GM12878 (cell line): ENCODE results near the gene LEUTX. TPM values are rescaled to one million over a fixed set of nuclear protein-coding genes. Genes with fewer than 3 reads are reported as not detected.

Experiments
- ASH2L ChIP-seq: fragments of 300-600, 200-600 bp; sonication (generic); IDR thresholded peaks from 2 replicates; pipeline ENCODE4 v1.6.1; 2017; ENCODE audit warnings: low read depth, mild to moderate bottlenecking, borderline replicate concordance
- ATF2 ChIP-seq: IDR thresholded peaks from 2 replicates; pipeline ENCODE4 v1.6.1; 2012; ENCODE audit warnings: low read length, inconsistent platforms
- ATF7 ChIP-seq: fragments of 450-650 bp; IDR thresholded peaks from 2 replicates; pipeline ENCODE4 v1.6.1; 2016; ENCODE audit warnings: low read depth, mild to moderate bottlenecking
- BHLHE40 ChIP-seq, 2 experiments: fragments of 450-650 bp in 1 of 2; IDR thresholded peaks; 2 replicates each; pipeline ENCODE4 v1.6.1; 2011 to 2017; ENCODE audit warnings: low read depth in 2 of 2, borderline replicate concordance in 1 of 2, improper control_type of control experiment in 1 of 2, low read length in 1 of 2, mild to moderate bottlenecking in 1 of 2
- CHD2 ChIP-seq: IDR thresholded peaks from 2 replicates; pipeline ENCODE4 v1.6.1; 2011; ENCODE audit warnings: low read depth, low read length, improper control_type of control experiment, borderline replicate concordance
- IKZF2 ChIP-seq, 2 experiments: fragments of 450-650 bp; IDR thresholded peaks; 2 replicates each; pipeline ENCODE4 v1.6.1; 2017; ENCODE audit warnings: mild to moderate bottlenecking in 2 of 2, moderate library complexity in 2 of 2
- KLF5 ChIP-seq: fragments of 450-650 bp; IDR thresholded peaks from 2 replicates; pipeline ENCODE4 v1.6.1; 2014; ENCODE audit warnings: mild to moderate bottlenecking; ENCODE audit not compliant: partially characterized antibody
- MEF2A ChIP-seq: IDR thresholded peaks from 2 replicates; pipeline ENCODE4 v1.6.1; 2011; ENCODE audit warnings: low read depth, mild to moderate bottlenecking, low read length, moderate library complexity; ENCODE audit not compliant: insufficient read depth
- MTA2 ChIP-seq: fragments of 450-650 bp; IDR thresholded peaks from 2 replicates; pipeline ENCODE4 v1.6.1; 2016; ENCODE audit warnings: low read depth, mild to moderate bottlenecking, moderate library complexity
- NFYB ChIP-seq: IDR thresholded peaks from 2 replicates; pipeline ENCODE4 v1.6.1; 2011; ENCODE audit warnings: low read depth, mild to moderate bottlenecking, low read length, improper control_type of control experiment, moderate library complexity; ENCODE audit not compliant: insufficient read depth
- PAX5 ChIP-seq: IDR thresholded peaks from 2 replicates; pipeline ENCODE4 v1.6.1; 2011; ENCODE audit warnings: low read depth, low read length, borderline replicate concordance
- PKNOX1 ChIP-seq: fragments of 450-650 bp; IDR thresholded peaks from 2 replicates; pipeline ENCODE4 v1.6.1; 2016; ENCODE audit warnings: mild to moderate bottlenecking
- POLR2A ChIP-seq: IDR thresholded peaks from 2 replicates; pipeline ENCODE4 v1.6.1; 2011; ENCODE audit warnings: low read depth, mild to moderate bottlenecking, low read length
- POU2F2 ChIP-seq: IDR thresholded peaks from 3 replicates; pipeline ENCODE4 v1.6.1; 2011; ENCODE audit warnings: low read depth, mild to moderate bottlenecking, low read length, borderline replicate concordance
- SMC3 ChIP-seq: IDR thresholded peaks from 2 replicates; pipeline ENCODE4 v1.6.1; 2011; ENCODE audit warnings: low read length, improper control_type of control experiment, borderline replicate concordance
- SPI1 ChIP-seq: IDR thresholded peaks from 2 replicates; pipeline ENCODE4 v1.6.1; 2011; ENCODE audit warnings: low read depth, mild to moderate bottlenecking, low read length, moderate library complexity, borderline replicate concordance; ENCODE audit not compliant: insufficient read depth
- TCF12 ChIP-seq: IDR thresholded peaks from 2 replicates; pipeline ENCODE4 v1.6.1; 2011; ENCODE audit warnings: low read depth, mild to moderate bottlenecking, low read length
- polyA plus RNA-seq, 11 experiments: library from polyadenylated mRNA; depleted of rRNA in 4 of 11; unstranded in 6 of 11; stranded (reverse) in 5 of 11; fragments of >200 nt; fragmentation: Nextera tagmentation in 4 of 11; fragmentation: Illumina TruSeq in 1 of 11; extraction: Ambion mirVana in 4 of 11; extraction: Trizol in 1 of 11; gene quantifications; 1 replicate in 1 of 11; 2 replicates in 10 of 11; pipeline versions ENCODE4 v1.2.1 to v1.2.3, GENCODE V29; 2011 to 2016; ENCODE audit warnings: inconsistent platforms in 2 of 11, missing spikeins in 2 of 11, low read depth in 1 of 11
- total RNA-seq, 4 experiments: library from RNA; depleted of rRNA in 3 of 4; stranded (reverse); fragments of >200 nt in 3 of 4; fragmentation: Illumina TruSeq in 1 of 4; extraction: Trizol in 1 of 4; gene quantifications; 2 replicates each; pipeline versions ENCODE4 v1.2.1 to v1.2.3, GENCODE V29; 2013 to 2021

Gene LEUTX
- total and polyA plus RNA-seq, 10 of the 15 experiments (the other 5 are each of a cell fraction or from before 2014, with no cell fraction given) = 0.29 to 0.46 (median 0.40) TPM; not detected in 4

- TF ChIP-seq PAX5 (0 out of 2 replicates have a peak, but pooled peaks have one; percentile 11), MEF2A (no peak), TCF12 (peak; percentile 47; the same call in 1 of the 2 replicates), ATF7 (peak; percentile 69), ASH2L (no peak), BHLHE40 (IDR thresholded peaks at IDR 0.05; ENCODE audit: borderline replicate concordance in 1 of 2, low read depth in 2 of 2, low read length in 1 of 2) (peak in 1 of 2 experiments; percentile 68; a peak in 2 of 4 replicates), PKNOX1 (peak; percentile 91), IKZF2 (IDR thresholded peaks at IDR 0.05) (peak; percentile 94 to 96), CHD2 (0 out of 2 replicates have a peak, but pooled peaks have one; percentile 43), NFYB (peak; percentile 82), KLF5 (no peak), POLR2A (peak; percentile 38; the same call in 1 of the 2 replicates), POU2F2 (0 out of 3 replicates have a peak, but pooled peaks have one; percentile 28), ATF2 (no peak), SMC3 (no peak), MTA2 (peak; percentile 58; the same call in 1 of the 2 replicates), SPI1 (peak; percentile 95)
Measured at GRCh38 chr19:39818626-39819097, 40.0 kb downstream of the LEUTX start (continued).
